GM12864 (cell line): Measurements from ENCODE around the gene INSIG1.

ENCODE experiments used
- DNase-seq: peaks from one replicate; pipeline ENCODE4 v3.0.0-alpha.2; 2011; ENCODE audit warnings: low read depth
- H3K4me3 ChIP-seq: 2 replicates; pipeline ENCODE4 v1.5.1; 2011; ENCODE audit warnings: mild to moderate bottlenecking, low read depth, low read length, control low read depth
- TF ChIP-seq, protein P1 (sequence below): IDR thresholded peaks from 2 replicates; pipeline ENCODE4 v1.5.1; 2011; ENCODE audit warnings: low read depth, mild to moderate bottlenecking, moderate library complexity, low read length, control low read depth, inconsistent platforms; ENCODE audit errors: missing control alignments

INSIG1 gene

GRCh38 chr7:155297517-155298287 lies at the start of gene INSIG1:
Gene INSIG1 (plus strand): TSS chr7:155297878. CDS start chr7:155298286, 408 bp downstream.
- TF ChIP-seq, protein P1, sequence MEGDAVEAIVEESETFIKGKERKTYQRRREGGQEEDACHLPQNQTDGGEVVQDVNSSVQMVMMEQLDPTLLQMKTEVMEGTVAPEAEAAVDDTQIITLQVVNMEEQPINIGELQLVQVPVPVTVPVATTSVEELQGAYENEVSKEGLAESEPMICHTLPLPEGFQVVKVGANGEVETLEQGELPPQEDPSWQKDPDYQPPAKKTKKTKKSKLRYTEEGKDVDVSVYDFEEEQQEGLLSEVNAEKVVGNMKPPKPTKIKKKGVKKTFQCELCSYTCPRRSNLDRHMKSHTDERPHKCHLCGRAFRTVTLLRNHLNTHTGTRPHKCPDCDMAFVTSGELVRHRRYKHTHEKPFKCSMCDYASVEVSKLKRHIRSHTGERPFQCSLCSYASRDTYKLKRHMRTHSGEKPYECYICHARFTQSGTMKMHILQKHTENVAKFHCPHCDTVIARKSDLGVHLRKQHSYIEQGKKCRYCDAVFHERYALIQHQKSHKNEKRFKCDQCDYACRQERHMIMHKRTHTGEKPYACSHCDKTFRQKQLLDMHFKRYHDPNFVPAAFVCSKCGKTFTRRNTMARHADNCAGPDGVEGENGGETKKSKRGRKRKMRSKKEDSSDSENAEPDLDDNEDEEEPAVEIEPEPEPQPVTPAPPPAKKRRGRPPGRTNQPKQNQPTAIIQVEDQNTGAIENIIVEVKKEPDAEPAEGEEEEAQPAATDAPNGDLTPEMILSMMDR: no peak
- no peak for DNase-seq
- H3K4me3 ChIP-seq: peak within 1 kb of the TSS; percentile 76

DNA sequence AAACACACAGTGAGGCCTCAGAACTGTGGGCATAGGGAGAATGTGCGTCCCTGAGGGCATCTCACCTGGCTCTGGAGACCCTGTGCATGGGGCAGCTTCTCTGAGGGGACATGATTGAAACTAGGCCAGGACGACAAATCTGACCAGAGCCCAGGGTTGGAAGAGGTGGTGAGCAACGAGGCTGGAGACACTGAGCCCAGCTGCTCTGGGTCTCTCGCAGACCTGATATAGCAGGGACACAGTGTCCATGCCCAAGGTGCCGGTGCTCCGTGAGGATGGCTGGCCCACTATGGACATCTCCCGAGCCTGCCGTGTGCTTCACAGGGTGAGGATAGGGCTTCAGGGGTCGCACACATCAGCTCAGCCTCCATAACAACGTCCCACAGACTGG lies 49.3 kb upstream of the INSIG1 start:
- TF ChIP-seq, protein P1: no peak

GRCh38 chr7:155251831-155252230 lies 45.8 kb upstream of the INSIG1 start:
- no peak overlapping the region for H3K4me3 ChIP-seq
- TF ChIP-seq, protein P1: no peak
- no peak for DNase-seq

More for the DNA sequence above, 49.3 kb upstream of the INSIG1 start:
- H3K4me3 ChIP-seq: no peak overlapping the region
- no peak for DNase-seq

DNA sequence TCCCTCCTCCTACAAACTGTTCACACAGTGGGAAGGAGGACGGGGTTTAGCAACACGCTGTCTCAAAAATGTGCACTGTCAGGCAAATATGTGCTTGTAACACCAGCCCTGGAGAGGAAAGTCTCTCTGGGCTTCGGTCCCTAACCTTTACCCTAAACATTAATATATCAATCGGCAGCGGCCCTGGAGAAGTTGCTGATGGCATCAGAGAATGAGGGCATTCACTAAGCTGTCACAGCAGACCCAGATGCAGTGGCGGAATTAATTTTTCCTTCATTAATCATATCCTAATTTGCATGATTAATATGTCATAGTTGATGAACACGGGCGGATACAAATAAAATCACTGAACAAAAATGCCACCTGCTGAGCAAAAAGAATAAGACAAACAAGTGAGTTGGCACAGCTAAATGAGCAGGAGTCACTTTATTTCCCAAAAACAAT lies 45.2 kb upstream of the INSIG1 start:
- TF ChIP-seq, protein P1: no peak
- no peak for DNase-seq

GRCh38 chr7:155252892-155253501 lies 44.7 kb upstream of the INSIG1 start:
- DNase-seq: no peak
- H3K4me3 ChIP-seq: no peak overlapping the region
- TF ChIP-seq, protein P1: no peak

More for the DNA sequence above, 45.2 kb upstream of the INSIG1 start:
- no peak overlapping the region for H3K4me3 ChIP-seq

- DNase-seq: no peak
- no peak overlapping the region for H3K4me3 ChIP-seq
- TF ChIP-seq, protein P1: no peak
Observed at GRCh38 chr7:155254018-155254417, 43.7 kb upstream of the INSIG1 start.
